ENCODE data around the gene CLTC.
A peak's percentile ranks its signal among the peaks of the same experiment; 100 is the strongest.
"Not testable (repeated sequence)": the region's sequence is repeated elsewhere in the genome, so short reads cannot be mapped to it uniquely, and the experiment has no call there.

Gene CLTC

DNA sequence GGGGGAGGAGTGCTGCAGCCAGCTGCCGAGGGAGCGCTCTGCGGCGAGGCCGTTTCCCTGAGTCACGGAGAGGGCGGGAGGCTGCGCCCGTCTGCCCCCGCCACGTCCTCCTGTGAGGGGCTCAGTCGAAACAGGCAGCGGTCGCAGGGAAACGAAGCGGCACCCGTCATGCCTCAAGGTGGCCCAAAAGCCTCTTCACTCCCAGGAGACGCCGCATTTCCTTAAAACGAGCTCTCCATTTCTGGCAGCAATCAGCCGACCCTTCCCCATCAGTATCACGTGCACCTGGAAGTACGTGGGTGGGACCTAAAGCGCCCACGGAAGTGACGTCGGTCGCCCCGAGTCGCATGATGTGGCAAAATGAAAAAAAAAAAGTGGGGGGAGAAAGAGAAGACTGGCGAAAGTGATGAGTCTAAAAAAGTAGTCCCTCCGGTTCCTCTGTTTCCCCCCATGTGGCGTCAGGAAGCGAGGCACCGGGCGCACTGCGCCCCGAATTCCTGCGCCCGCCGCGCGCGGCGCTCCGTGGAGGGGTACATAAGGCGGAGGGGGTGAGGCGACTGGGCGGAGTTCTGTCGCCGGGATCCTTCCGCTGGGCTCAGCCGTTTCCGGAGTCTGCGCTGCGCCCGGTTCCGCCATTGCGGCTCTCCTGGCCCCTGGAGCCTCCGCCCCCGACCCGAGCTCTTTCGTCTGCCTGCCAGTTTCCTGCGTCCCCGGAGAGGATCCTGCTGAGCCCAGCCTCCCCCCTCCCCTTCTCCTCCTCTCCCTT is at the start of gene CLTC:
CLTC (plus strand) TSS at position 598 of the 766 bp plus-strand sequence. CDS start 237 bp downstream, outside the sequence.
- DNase-seq, result peak; percentile 97 to 98

DNA sequence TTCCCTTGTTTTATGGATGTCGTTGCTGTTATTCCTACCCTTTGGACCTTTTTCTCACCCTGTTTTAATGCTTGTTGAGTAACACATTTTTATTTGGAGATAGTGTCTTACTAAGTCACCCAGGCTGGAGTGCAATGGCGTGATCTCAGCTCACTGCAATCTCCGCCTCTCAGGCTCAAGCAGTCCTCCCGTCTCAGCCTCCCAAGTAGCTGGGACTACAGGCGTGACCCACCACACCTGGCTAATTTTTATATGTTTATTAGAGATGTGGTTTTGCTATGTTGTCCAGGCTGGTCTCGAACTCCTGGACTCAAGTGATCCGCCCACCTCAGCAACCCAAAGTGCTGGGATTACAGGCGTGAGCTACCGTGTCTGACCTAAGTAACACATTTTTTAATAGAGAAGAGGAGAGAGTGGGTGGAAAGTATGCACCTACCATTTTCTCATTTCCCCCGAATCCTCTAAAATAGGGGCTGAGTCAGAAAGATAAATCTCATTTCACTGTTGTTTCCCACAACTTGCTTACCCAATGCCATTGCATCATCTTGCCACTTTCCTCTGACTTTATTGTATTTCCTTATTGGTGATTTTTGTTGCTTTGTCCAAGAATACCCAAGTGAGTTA is 47.3 kb upstream of the CLTC start:
- DNase-seq, result peak; percentile 23 to 36

DNA sequence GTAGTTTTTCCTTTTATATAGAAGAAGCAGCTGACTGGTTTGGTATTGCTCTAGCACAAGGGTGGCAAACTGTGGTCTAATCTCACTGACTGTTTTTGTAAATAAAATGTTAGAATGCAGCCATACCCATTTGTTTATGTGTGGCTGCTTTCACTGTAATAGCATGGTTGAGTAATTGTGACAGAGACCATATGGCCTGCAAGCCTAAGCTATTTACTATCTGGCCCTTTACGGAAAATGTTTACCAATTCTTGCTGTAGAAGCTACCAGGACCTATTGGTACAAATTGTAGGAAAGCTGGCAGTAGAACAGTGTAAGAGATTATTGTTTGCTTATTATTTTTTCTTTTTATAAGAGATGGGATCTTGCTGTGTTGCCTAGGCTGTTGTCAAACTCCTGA is 35.5 kb upstream of the CLTC start:
- DNase-seq, result not testable (repeated sequence)

DNA sequence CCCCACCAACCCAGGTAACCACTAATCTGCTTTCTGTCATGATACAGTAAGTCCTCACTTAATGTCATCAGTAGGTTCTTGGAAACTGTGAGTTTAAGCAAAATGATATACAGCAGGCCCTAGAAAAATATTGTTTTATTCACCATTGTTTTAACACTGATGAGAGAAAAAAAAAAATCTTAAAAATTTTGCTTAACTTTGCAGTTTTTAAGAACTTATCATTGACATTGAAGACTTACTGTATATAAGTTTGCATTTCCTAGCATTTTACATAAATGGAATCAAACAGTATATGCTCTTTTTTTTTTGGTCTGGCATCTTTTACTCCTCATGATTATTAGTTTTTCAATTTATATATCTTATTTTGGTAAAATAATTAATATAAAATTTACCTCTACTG is 19.5 kb upstream of the CLTC start:
- DNase-seq, result no peak

DNA sequence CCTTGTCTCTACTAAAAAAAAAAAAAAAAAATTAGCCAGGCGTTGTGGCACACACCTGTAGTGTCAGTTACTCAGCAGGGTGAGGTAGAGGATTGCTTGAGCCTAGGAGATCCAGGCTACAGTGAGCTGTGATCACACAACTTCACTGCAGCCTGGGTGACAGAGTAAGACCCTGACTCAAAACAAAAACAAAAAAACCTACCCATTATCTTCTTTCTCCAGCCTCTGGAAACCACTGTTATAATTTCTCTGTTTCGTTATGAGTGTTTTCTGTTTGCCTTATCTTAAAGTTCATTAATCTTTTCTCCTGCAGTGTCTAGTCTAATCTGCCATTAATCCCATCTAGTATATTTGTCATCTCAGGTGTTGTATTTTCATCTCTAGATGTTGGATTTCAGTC is 18.6 kb upstream of the CLTC start:
- DNase-seq, result no peak

DNA sequence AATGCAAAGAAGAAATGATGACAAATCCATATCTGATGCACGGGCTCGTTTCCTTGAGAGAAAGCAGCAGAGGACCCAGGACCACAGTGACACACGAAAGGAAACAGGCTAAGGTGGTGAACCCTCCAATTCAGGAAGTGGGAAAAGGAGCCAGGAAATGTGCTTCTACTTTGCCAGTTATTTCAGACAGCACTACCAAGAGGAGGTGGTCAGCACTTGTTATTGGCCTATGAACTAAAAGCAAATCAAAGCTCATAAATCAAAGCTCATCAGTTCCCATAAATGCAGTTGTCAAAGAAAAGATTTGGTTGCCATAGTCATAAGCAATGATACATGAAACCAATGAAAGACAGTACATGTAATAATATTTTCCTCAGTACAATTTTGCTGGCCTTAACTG is 12.6 kb upstream of the CLTC start:
- no peak for DNase-seq

DNA sequence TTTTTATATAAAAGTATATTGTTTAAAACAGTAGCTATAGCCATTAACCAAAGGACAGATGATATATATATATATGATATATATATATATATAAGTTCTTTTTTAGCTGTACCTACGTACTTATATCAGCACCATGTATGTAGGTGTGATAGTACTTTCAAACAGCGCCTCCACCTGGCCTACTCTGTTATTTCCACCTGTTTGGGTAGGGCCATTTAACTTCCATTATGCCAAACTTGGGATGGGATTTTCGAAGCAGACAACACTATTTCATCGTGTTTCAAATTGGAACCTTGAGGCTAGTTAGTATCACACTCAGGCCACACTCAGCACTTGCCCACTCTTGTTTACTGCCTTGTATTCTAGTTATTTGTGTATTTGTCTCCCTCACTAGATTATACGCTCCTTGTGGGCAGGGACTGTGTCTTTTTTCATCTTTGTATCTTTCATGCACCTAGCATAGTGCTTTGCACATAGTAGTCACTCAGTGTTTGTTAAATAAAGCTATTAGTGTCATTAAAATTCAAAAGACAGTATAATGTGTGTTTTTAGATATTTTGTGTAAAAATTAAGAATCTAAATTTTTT is 11.8 kb upstream of the CLTC start:
- DNase-seq, result peak; percentile 19 to 21

DNA sequence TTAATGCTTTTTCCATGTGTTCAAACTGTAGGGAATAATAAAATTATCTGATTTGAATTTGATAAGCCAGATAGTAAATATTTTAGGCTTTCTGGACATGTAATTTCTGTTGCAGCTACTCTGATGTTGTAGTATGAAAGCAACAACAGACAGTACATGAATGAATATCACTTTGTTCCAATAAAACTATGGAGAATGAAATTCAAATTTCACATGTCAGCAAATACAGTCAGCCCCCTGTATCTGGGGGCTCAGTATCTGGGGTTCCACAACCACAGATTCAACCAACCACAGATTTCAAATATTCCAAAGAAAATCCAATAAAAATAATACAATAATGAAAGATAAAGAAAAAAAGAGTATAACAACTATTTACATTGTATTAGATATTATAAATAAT is 8.2 kb upstream of the CLTC start:
- no peak for DNase-seq

DNA sequence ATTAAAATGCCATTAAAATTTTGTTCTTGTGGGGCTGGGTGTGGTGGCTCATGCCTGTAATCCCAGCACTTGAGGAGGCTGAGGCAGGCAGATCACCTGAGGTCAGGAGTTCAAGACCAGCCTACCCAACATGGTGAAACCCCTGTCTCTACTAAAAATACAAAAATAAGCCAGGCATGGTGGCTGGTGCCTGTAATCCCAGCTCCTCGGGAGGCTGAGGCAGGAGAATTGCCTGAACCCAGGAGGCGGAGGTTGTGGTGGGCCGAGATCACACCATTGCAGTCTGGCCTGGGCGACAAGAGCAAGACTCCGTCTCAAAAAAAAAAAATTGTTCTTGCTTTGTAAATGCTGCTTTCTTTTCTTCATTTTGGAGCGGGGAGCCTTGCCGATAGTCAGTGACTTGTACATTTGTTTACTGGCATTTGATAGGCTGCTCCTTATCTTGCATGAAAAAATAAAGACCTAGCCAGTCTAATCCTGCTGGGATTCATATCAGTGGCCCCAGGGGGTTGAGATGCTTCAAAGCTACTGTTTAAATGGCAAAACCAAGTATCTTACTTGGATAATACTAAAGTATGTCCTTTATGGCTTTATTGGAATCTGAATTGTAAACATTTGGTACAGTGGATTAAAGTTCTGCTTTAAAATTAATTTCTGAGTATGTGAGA is 3.3 kb upstream of the CLTC start:
- no peak for DNase-seq

DNA sequence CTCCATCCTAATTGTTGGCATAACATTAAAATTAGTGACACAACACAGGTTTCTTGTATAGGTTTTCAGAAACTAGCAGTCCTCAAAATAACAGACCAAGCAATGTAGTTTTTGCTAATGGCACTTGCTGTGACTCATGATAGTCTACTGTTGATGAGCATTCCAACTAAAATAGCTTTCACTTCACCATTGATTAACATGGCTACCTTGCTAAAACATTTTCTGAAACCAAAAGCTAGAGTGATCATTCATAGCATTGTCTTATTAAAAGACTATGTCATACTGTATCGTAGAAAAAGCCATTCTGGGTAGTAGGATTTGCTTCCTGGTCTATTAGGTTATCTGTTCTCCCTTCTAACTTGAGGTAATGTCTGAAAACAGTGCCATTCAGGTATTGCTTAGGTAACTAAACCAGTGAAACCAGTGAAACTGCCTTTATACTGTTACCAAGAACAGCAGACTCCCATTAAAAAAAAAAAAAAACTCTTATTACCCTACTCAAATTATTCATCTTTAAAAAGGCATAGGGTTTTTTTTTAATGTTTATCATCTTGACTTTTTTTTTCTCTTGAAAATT is 2.5 kb upstream of the CLTC start:
- no peak for DNase-seq

DNA sequence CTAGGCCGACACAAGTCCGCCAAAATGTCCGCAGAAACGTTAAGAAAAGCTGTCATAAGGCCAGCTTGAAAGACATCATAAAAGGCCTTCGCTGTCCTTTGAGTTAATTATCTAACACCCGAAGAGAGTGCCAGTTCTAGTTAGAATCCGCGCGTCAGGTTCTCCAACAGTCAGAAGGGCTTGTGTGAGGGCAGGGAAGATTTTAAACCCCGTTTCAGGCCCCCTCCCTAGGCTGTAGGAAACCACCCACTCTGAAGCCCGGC is 729 bp upstream of the CLTC start:
- no peak for DNase-seq

DNA sequence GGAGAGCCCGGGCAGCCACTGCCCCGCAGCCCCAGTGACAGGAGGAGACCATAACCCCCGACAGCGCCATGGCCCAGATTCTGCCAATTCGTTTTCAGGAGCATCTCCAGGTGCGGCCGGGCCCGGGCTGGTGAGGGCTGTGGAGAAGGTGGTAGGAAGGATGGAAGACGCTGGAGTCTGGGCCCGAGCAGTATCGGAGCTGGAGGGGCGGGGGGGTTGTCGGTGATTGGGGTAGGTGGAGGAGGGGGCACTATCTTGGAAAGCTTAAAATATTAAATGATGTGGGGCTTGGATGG is 317 bp downstream of the CLTC start:
- no peak for DNase-seq

DNA sequence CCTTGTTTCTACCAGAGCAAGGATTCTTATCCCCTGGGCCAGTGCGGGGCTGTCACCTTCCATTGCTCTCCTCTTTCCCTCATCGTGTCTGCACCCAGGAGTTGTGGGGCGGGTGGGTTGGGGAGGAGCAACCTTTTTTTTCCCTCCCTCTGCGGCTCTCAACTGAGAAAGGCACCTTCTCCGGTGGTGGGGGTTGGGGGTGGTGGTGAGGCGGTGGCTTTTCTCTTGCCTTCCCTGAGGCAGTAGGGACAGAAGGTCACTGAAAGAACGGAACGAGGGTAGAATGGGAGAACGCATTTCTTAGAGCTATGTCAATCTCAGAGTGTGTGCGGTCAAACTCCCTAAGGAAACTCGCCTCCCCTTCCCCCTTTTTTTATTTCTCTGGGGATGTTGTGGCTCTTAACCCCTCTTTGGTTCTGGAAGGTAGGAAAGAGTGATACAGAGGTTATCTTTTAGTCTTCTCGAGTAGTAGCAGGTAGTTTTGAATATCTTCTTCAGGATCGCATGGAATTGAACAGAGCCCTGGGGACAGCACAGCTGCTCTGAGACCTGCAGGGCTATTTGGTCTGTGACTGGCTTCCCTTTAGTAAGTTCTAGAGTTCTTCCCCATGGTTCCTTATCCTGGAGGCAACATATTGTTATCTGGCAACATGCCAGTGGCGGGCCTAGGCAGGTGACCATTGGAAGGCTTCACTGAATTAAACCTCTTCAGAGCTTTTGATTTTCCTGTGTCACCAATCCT is 994 bp downstream of the CLTC start:
- DNase-seq, result peak; percentile 42 to 61

DNA sequence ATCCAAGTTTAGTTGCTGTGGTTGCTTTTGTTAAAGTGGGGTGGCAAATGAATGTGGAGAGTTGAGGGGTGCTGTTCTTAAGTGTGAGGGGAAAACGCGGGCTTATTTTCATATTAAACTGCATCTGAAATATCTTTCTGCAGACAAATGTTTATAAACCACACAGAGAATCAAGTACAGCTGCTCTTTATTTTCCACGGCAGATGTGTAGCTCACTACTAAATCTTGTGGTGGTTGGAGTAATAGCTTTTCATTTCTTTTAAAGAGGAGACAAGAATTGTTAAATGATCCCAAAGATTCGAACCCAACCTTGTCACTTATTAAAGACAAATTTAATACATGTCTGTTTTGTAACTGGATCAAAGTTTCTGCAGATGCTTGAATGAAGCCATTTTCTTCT is 2.1 kb downstream of the CLTC start:
- DNase-seq, result no peak

DNA sequence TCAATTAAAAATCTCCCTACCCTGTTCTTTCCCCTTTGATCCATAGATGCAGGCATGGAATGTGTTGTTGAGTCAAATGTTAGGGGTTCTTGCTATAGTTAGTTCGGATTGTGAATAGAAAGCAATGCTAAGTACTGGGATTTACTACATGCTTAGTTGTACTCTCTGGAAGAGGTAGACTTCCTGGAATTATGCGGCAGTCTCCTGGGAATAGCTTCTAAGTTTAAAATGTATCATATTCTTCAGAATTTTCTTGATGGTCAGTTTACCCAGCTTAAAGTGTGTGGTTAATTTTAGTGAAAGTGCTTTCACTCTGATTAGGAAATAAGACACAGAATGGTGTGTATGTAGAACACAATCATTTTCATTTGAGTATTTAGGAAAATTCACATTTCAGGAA is 3.5 kb downstream of the CLTC start:
- no peak for DNase-seq

DNA sequence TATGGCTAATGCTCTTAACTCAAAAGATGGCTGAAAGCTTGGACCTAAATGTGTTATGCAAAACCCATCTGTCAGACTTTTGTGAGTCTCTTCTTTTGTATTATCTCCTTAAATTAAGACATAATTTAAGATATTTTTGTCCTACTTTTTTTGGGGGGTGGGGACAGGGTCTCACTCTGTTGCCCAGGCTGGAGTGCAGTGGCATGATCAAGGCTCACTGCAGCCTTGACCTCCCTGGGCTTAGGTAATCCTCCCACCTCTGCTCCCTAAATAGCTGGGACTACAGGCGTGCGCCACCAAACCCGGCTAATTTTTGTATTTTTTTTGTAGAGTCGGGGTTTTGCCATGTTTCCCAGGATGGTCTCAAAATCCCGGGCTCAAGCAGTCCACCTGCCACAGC is 7.1 kb downstream of the CLTC start:
- no peak for DNase-seq

DNA sequence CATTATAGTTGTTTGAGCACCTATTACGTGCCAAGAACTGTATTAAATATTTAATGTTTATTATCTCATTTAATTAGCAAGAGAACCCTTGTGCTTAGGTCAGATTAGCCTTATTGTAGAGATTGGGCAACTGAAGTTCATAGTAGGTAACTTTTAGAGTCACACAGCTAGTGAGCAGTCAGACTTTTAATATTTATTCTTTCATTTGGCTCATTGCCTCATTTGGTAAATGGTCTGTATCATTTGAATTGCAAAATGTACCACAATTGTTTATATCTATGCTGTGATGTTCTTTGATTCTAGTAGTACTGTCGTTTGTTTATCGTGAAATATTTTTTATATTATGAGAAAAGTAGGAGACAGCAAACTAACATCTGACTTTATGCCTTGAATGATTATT is 7.6 kb downstream of the CLTC start:
- no peak for DNase-seq

DNA sequence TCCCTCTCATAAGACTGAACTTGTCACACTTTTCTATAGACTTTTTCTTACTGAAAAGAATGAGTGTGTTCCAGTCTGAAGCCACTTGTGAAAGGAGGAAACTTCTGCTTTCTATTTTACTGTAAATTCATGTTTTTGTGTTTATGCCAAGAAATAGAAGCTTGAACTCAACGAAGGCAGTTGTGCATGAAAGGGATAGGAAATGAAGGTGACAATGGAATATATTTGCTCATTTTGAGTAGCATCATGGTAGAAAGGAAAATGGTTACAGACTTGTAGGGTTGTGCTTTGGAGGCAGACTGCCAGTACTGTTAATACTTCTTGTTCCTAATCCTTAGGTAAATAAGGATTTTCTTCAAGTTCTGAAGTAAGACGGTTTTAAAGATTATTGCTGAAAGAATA is 8.1 kb downstream of the CLTC start:
- DNase-seq, result peak; percentile 17 to 56

DNA sequence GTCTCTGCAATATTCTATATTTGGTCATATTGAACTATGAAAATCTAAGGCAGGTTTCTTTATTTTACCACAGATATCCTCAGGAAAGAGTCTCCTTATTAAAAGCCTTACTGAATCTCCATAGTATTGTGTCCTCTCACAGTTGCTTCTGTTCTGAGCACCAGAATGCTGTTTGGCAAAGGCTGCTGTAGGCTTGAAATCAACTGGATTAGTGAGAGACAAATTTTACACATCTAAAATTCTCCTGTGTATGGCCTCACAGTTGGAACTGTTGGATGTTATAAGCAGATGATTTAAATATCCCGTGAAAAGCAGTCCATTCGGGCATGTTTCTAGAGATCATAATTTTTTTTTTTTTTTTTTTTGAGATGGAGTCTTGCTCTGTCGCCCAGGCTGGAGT is 9.5 kb downstream of the CLTC start:
- DNase-seq, result no peak

DNA sequence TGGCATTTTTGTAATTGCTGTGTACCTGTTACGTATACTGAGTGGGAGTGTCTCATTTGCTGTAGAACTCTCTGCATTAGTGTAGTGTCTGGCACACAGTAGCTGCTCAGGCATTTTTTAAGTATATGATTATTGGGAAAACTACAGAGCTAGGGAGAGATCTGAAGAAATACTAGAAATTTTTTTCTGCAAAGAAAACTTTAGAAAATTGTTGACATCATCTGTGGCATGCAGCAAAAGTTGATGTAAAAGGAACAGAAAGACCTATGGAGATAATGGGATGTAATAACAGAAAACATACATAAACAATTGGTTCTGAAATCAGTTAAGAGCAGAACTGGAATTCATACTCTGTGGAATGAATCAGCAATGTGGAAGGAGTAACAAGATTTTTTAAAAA is 11.6 kb downstream of the CLTC start:
- DNase-seq, result no peak

DNA sequence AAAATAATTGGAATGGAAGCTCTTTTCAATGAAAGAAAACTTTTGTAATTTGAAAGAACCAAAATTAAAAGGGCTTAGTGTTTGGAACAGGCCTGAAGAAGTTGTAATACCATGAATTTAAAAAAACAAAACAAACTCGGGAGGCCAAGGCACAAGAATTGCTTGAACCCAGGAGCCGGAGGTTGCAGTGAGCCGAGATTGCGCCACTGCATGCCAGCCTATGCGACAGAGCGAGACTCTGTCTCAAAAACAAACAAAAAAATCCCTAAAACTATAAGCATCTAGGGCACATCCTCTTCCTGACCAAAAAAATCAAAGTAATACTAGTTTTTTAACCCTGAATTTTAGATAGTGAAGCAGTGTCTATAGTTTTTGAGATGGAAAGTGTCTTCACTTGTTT is 12.7 kb downstream of the CLTC start:
- no peak for DNase-seq

DNA sequence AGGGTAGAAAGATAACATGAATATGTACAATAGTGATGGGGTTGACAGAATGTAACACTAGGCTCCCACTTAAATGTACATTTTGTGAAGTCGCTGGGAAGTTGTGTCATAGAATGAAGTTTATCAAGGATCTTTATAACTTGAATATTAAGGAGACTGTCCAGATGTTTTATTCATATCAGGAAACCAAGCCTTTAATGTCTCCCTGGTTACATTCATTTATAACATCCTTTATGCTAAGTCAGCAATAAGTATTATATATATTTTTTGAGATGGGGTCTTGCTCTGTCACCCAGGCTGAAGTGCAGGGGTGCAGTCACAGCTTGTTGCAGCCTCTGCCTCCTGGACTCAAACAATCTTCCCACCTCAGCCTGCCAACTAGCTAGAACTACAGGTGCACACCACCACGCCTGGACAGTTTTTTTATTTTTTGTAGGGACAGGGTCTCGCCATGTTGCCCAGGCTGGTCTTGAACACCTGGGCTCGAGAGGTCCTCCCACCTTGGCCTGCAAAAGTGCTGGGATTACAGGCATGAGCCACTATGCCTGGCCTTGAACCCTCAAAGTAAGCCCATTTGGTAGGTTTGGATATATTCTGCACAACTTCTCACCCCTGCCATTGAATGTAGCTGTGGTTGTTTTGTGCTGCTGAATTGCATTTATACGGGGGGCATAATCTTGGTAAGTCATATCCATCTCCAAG is 14.1 kb downstream of the CLTC start:
- no peak for DNase-seq
